GM20431 (cell line): ENCODE data around the gene TMEM255B.
"Not testable (repeated sequence)": the region's sequence is repeated elsewhere in the genome, so short reads cannot be mapped to it uniquely, and the experiment has no call there.

ENCODE experiments used
- in situ Hi-C: fragments of 300-500 bp; cut with MseI, MboI; formaldehyde crosslinking; loops from one replicate; pipeline ENCODE4 v1.15.0; 2020; ENCODE audit warnings: low sequenced_read_pairs; ENCODE audit not compliant: unreplicated experiment

TMEM255B gene

GRCh38 chr13:113827021-113827420 is 68.0 kb downstream of the TMEM255B start:
- in situ Hi-C loops: no loop called here

GRCh38 chr13:113828282-113828825 is 69.3 kb downstream of the TMEM255B start:
- in situ Hi-C loops: no loop called here

- in situ Hi-C loops: not testable (repeated sequence)
Observed at GRCh38 chr13:113830426-113830950, 71.5 kb downstream of the TMEM255B start.

- in situ Hi-C loops: no loop called here
Observed at GRCh38 chr13:113831061-113831460, 72.0 kb downstream of the TMEM255B start.

- in situ Hi-C loops: no loop called here
Observed at GRCh38 chr13:113832205-113832604, 73.2 kb downstream of the TMEM255B start.

GRCh38 chr13:113832631-113833030 is 73.6 kb downstream of the TMEM255B start:
- in situ Hi-C loops: no loop called here

GRCh38 chr13:113833111-113833830 is 74.2 kb downstream of the TMEM255B start:
- in situ Hi-C loops: no loop called here

GRCh38 chr13:113834006-113834405 is 75.0 kb downstream of the TMEM255B start:
- in situ Hi-C loops: not testable (repeated sequence)

- in situ Hi-C loops: no loop called here
Observed at GRCh38 chr13:113834496-113835200, 75.6 kb downstream of the TMEM255B start.

- in situ Hi-C loops: no loop called here
Observed at GRCh38 chr13:113835461-113836270, 76.6 kb downstream of the TMEM255B start.

GRCh38 chr13:113836768-113837559 is 77.9 kb downstream of the TMEM255B start:
- in situ Hi-C loops: no loop called here

- in situ Hi-C loops: no loop called here
Observed at GRCh38 chr13:113837560-113838355, 78.7 kb downstream of the TMEM255B start.

GRCh38 chr13:113838711-113839201 is 79.7 kb downstream of the TMEM255B start:
- in situ Hi-C loops: no loop called here

- in situ Hi-C loops: no loop called here
Observed at GRCh38 chr13:113839536-113840204, 80.6 kb downstream of the TMEM255B start.

- in situ Hi-C loops: no loop called here
Observed at GRCh38 chr13:113840541-113841352, 81.7 kb downstream of the TMEM255B start.

- in situ Hi-C loops: no loop called here
Observed at GRCh38 chr13:113841353-113841650, 82.3 kb downstream of the TMEM255B start.

- in situ Hi-C loops: no loop called here
Observed at GRCh38 chr13:113842336-113843062, 83.5 kb downstream of the TMEM255B start.
